SK-N-SH (cell line): ENCODE results near the gene NPW. TPM values are rescaled to one million over a fixed set of nuclear protein-coding genes. Genes with fewer than 3 reads are reported as not detected.

Experiments used
- CTCF ChIA-PET: fragments of 300-600, 350-600 bp; formaldehyde crosslinking; extraction: SDS; loops from one replicate; lab custom pipeline; 2021; lab: Yijun Ruan, JAX
- POLR2A ChIA-PET: fragments of 350-600 bp; sonication (Branson Sonifier 250); formaldehyde crosslinking; extraction: SDS; loops from one replicate; lab custom pipeline; 2020; ENCODE audit warnings: antibody characterized with exemption, inconsistent platforms; lab: Yijun Ruan, JAX
- DNase-seq: peaks from one replicate; pipeline ENCODE4 v3.0.0; 2012
- H2AFZ ChIP-seq: fragments of 200-600 bp; sonication (generic); 2 replicates; pipeline ENCODE4 v1.8.1; 2016; ENCODE audit warnings: antibody characterized with exemption, mild to moderate bottlenecking, low read depth
- H3F3A ChIP-seq: fragments of 200-600 bp; sonication (generic); replicated peaks from 2 replicates; pipeline ENCODE3; 2016; ENCODE audit warnings: antibody characterized with exemption, mild to moderate bottlenecking; ENCODE audit not compliant: insufficient read depth
- H3K27ac ChIP-seq, 2 experiments: fragments of 200-500 bp in 1 of 2; fragments of 200-600 bp in 1 of 2; sonication (Bioruptor generic) in 1 of 2; sonication (generic), shearing (Covaris generic) in 1 of 2; 2 replicates each; pipeline versions ENCODE4 v1.5.1 to v1.6.1; 2014 to 2016; ENCODE audit warnings: low read depth in 2 of 2, inconsistent platforms in 1 of 2, low read length in 1 of 2, mild to moderate bottlenecking in 1 of 2, mixed read lengths in 1 of 2
- H3K27me3 ChIP-seq: fragments of 200-600 bp; sonication (generic), shearing (Covaris generic); 2 replicates; pipeline ENCODE4 v1.6.1; 2016; ENCODE audit warnings: mixed run types; ENCODE audit not compliant: insufficient read depth
- H3K36me3 ChIP-seq, 2 experiments: fragments of 200-500 bp in 1 of 2; fragments of 200-600 bp in 1 of 2; sonication (Bioruptor generic) in 1 of 2; sonication (generic) in 1 of 2; replicated peaks in 1 of 2; 2 replicates each; pipeline versions ENCODE3 to v1.5.1; 2014 to 2016; ENCODE audit warnings: low read length in 1 of 2, mild to moderate bottlenecking in 1 of 2; ENCODE audit not compliant: insufficient read depth in 2 of 2, control insufficient read depth in 1 of 2
- H3K4me1 ChIP-seq, 2 experiments: fragments of 200-500 bp in 1 of 2; fragments of 200-600 bp in 1 of 2; sonication (Bioruptor generic) in 1 of 2; sonication (generic), shearing (Covaris generic) in 1 of 2; 2 replicates each; pipeline versions ENCODE4 v1.5.1 to v1.6.1; 2014 to 2016; ENCODE audit warnings: low read depth in 1 of 2, low read length in 1 of 2, mixed run types in 1 of 2; ENCODE audit not compliant: insufficient read depth in 2 of 2, control insufficient read depth in 1 of 2
- H3K4me2 ChIP-seq: fragments of 200-600 bp; sonication (generic), shearing (Covaris generic); 2 replicates; pipeline ENCODE4 v1.6.1; 2017; ENCODE audit warnings: mixed run types
- H3K4me3 ChIP-seq, 2 experiments: fragments of 200-500 bp in 1 of 2; fragments of 200-600 bp in 1 of 2; sonication (Bioruptor generic) in 1 of 2; sonication (generic), shearing (Covaris generic) in 1 of 2; 2 replicates each; pipeline versions ENCODE4 v1.5.1 to v1.8.1; 2014 to 2016; ENCODE audit warnings: low read depth in 2 of 2, inconsistent platforms in 1 of 2, low read length in 1 of 2, mild to moderate bottlenecking in 1 of 2, mixed read lengths in 1 of 2, moderate library complexity in 1 of 2
- H3K79me2 ChIP-seq: fragments of 200-600 bp; sonication (generic); 2 replicates; pipeline ENCODE4 v1.8.1; 2017; ENCODE audit warnings: mild to moderate bottlenecking; ENCODE audit not compliant: insufficient read depth
- H3K9ac ChIP-seq: fragments of 200-600 bp; sonication (generic); 2 replicates; pipeline ENCODE4 v1.6.1; 2017; ENCODE audit warnings: mixed run types
- H3K9me2 ChIP-seq: fragments of 200-600 bp; sonication (generic); 2 replicates; pipeline ENCODE4 v1.6.1; 2017; ENCODE audit warnings: mixed run types
- H3K9me3 ChIP-seq: fragments of 200-600 bp; sonication (generic); 2 replicates; pipeline ENCODE4 v1.6.1; 2017; ENCODE audit warnings: mixed run types, mild to moderate bottlenecking, moderate library complexity
- H4K20me1 ChIP-seq: fragments of 200-600 bp; sonication (generic); 2 replicates; pipeline ENCODE4 v1.6.1; 2017; ENCODE audit warnings: mild to moderate bottlenecking, mixed run types; ENCODE audit not compliant: insufficient read depth
- CHD2 ChIP-seq: fragments of 150-350 bp; IDR thresholded peaks from 2 replicates; pipeline ENCODE4 v1.6.1; 2018; ENCODE audit warnings: low read length; ENCODE audit not compliant: partially characterized antibody
- CTCF ChIP-seq: fragments of 200-600 bp; sonication (generic); IDR thresholded peaks from 2 replicates; pipeline ENCODE4 v1.6.1; 2017; ENCODE audit warnings: antibody characterized with exemption, mild to moderate bottlenecking, moderate library complexity
- FOSL2 ChIP-seq: IDR thresholded peaks from 2 replicates; pipeline ENCODE4 v1.4.0; 2012; ENCODE audit warnings: low read depth, mild to moderate bottlenecking, moderate library complexity, borderline replicate concordance
- FOXM1 ChIP-seq: IDR thresholded peaks from 2 replicates; pipeline ENCODE4 v1.4.0; 2012; ENCODE audit warnings: low read depth, mild to moderate bottlenecking
- IRF3 ChIP-seq: fragments of 150-350 bp; IDR thresholded peaks from 2 replicates; pipeline ENCODE4 v1.6.1; 2016; ENCODE audit warnings: mild to moderate bottlenecking, low read depth, low read length
- JUND ChIP-seq: IDR thresholded peaks from 2 replicates; pipeline ENCODE4 v1.4.0; 2012
- MAX ChIP-seq: IDR thresholded peaks from 2 replicates; pipeline ENCODE4 v1.4.0; 2012; ENCODE audit warnings: low read depth
- MEF2A ChIP-seq: IDR thresholded peaks from 2 replicates; pipeline ENCODE4 v1.4.0; 2012; ENCODE audit warnings: low read depth, borderline replicate concordance
- MXI1 ChIP-seq: IDR thresholded peaks from 2 replicates; pipeline ENCODE4 v1.6.1; 2012; ENCODE audit warnings: mild to moderate bottlenecking, low read depth, low read length, improper control_type of control experiment
- NRF1 ChIP-seq: IDR thresholded peaks from 2 replicates; pipeline ENCODE4 v1.6.1; 2012; ENCODE audit warnings: low read depth, mild to moderate bottlenecking, low read length
- PBX3 ChIP-seq: IDR thresholded peaks from 2 replicates; pipeline ENCODE4; 2012
- SIN3A ChIP-seq: IDR thresholded peaks from 2 replicates; pipeline ENCODE4 v1.6.1; 2012; ENCODE audit warnings: low read depth, mild to moderate bottlenecking, low read length, moderate library complexity, borderline replicate concordance
- SMC3 ChIP-seq: IDR thresholded peaks from 2 replicates; pipeline ENCODE4 v1.6.1; 2012; ENCODE audit warnings: low read depth, low read length, improper control_type of control experiment
- TEAD4 ChIP-seq: IDR thresholded peaks from 2 replicates; pipeline ENCODE4 v1.4.0; 2012; ENCODE audit warnings: mild to moderate bottlenecking, borderline replicate concordance; ENCODE audit not compliant: insufficient read depth
- USF1 ChIP-seq: IDR thresholded peaks from 2 replicates; pipeline ENCODE4 v1.4.0; 2012; ENCODE audit warnings: low read depth, borderline replicate concordance
- USF2 ChIP-seq: fragments of 150-350 bp; IDR thresholded peaks from 2 replicates; pipeline ENCODE4 v1.6.1; 2017; ENCODE audit warnings: antibody characterized with exemption, low read length, low read depth, borderline replicate concordance
- YY1 ChIP-seq: IDR thresholded peaks from 2 replicates; pipeline ENCODE4 v1.4.0; 2012; ENCODE audit warnings: low read depth, mild to moderate bottlenecking
- WGBS: methylation state at CpG from one replicate; pipeline ENCODE4 v1.1.6; 2017; ENCODE audit warnings: low lambda C conversion rate; 5-methylcytosine and 5-hydroxymethylcytosine counted together
- polyA plus RNA-seq, 3 experiments: library from polyadenylated mRNA; depleted of rRNA; stranded (reverse); fragments of >200 nt; gene quantifications; 2 replicates each; pipeline ENCODE4 v1.2.3, GENCODE V29; 2012

Gene NPW
- polyA plus RNA-seq, 1 of the 3 experiments (the other 2 are of a cell fraction), result 1.1 TPM

GRCh38 chr16:1997494-1998359, 21.9 kb upstream of the NPW start (continued):
- TF ChIP-seq IRF3, result no peak
- TF ChIP-seq JUND, result no peak
- TF ChIP-seq MEF2A, result no peak
- no peak for TF ChIP-seq NRF1
- TF ChIP-seq USF2, result no peak
- TF ChIP-seq SIN3A, result no peak
- TF ChIP-seq SMC3, result no peak
- no peak for TF ChIP-seq CHD2
- TF ChIP-seq FOSL2, result no peak
- TF ChIP-seq PBX3, result no peak
- no peak for TF ChIP-seq TEAD4
- TF ChIP-seq MAX, result no peak

GRCh38 chr16:1998360-1998835, 21.2 kb upstream of the NPW start:
- ChIA-PET POLR2A (interaction anchor here (0.6 to 1.2 kb wide), 2 partner anchors 10 to 130 kb away, joined by 3 to 4 read pairs; no protein-coding TSS in a partner anchor), CTCF (interaction anchor here (1.5 to 3.8 kb wide), 2 partner anchors 9 to 142 kb away, joined by 4 to 11 read pairs; partner anchors contain the start of gene SYNGR3)
- Histone ChIP-seq H3K4me2 (no peak overlapping the region), H3K9me2 (no peaks in the 10 kb centered on the region), H3K36me3 (peaks cover 8 to 56% of the 10 kb centered on the region in 2 experiments), H3K27ac (no peak overlapping the region), H3K27me3 (no peaks in the 10 kb centered on the region), H3K79me2 (peaks cover 16% of the 10 kb centered on the region; the same call in 1 of the 2 replicates), H3K4me1 (peaks cover 0 to under 1% of the 10 kb centered on the region in 2 experiments; a peak in 1 of 4 replicates)
- TF ChIP-seq SIN3A (no peak), MAX (no peak), PBX3 (no peak), USF1 (no peak), SMC3 (no peak), CTCF (no peak), MXI1 (no peak), YY1 (no peak), FOXM1 (no peak)
- TF ChIP-seq, all 33 proteins: peak for 0
- peaks cover 15% of the 10 kb centered on the region for H4K20me1 ChIP-seq
- WGBS, result 83% methylated on average over 5 of the region's 27 CpGs
- H2AFZ ChIP-seq, result no peak overlapping the region
- peaks cover 18% of the 10 kb centered on the region for H3F3A ChIP-seq
- H3K4me3 ChIP-seq, result no peak overlapping the region
- no peak for DNase-seq
- no peaks in the 10 kb centered on the region for H3K9me3 ChIP-seq
- no peak overlapping the region for H3K9ac ChIP-seq
